ENCODE measurements around the gene KCNG2.

DNA sequence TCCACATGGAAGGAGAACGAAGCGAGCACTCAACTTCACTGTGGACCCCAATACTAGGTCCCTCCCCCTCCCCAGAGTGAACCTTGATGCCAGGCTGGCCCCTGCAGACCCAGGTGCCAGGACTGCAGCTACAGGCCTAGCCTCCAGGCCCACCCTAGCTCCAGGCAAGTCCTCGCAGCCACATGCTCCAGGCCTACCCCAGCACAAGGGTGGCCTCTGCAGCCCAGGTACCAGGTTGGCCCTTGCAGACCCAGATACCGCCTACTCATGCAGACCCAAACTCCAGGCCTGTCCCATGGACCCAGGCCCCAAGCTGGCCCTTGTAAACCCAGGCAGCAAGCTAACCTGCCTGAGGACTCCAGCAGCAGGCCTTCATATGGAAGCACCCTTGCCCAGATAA lies 44.2 kb downstream of the KCNG2 start:
- TF ChIP-seq CTCF (conservative IDR thresholded peaks at IDR 0.05; ENCODE audit: low read length) (no peak), EZH2phosphoT487 (IDR thresholded peaks at IDR 0.05; ENCODE audit: borderline replicate concordance, low read depth, low read length) (no peak)

Measured in OCI-LY7 (cell line).